Activated naive CD8-positive, alpha-beta T cell (primary cell): ENCODE results near the gene FAM177A1.
A peak's percentile ranks its signal among the peaks of the same experiment; 100 is the strongest.
"Not testable (repeated sequence)": the region's sequence is repeated elsewhere in the genome, so short reads cannot be mapped to it uniquely, and the experiment has no call there.

Source experiments
- H3K27ac Mint-ChIP-seq: one replicate; pipeline ENCODE4 v1.8.0; 2021; ENCODE audit warnings: mixed read lengths
- H3K27me3 Mint-ChIP-seq: one replicate; pipeline ENCODE4 v1.8.0; 2021; ENCODE audit warnings: mixed read lengths
- H3K36me3 Mint-ChIP-seq: one replicate; pipeline ENCODE4 v1.8.0; 2021; ENCODE audit warnings: mixed read lengths
- H3K4me1 Mint-ChIP-seq: one replicate; pipeline ENCODE4 v1.8.0; 2021; ENCODE audit warnings: low read depth, mixed read lengths
- H3K4me3 Mint-ChIP-seq: one replicate; pipeline ENCODE4 v1.8.0; 2021; ENCODE audit warnings: mild to moderate bottlenecking, mixed read lengths
- H3K9me3 Mint-ChIP-seq: one replicate; pipeline ENCODE4 v1.8.0; 2021; ENCODE audit warnings: low read depth, mixed read lengths

Gene FAM177A1, protein sequence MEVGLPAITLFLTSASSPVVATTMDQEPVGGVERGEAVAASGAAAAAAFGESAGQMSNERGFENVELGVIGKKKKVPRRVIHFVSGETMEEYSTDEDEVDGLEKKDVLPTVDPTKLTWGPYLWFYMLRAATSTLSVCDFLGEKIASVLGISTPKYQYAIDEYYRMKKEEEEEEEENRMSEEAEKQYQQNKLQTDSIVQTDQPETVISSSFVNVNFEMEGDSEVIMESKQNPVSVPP

DNA sequence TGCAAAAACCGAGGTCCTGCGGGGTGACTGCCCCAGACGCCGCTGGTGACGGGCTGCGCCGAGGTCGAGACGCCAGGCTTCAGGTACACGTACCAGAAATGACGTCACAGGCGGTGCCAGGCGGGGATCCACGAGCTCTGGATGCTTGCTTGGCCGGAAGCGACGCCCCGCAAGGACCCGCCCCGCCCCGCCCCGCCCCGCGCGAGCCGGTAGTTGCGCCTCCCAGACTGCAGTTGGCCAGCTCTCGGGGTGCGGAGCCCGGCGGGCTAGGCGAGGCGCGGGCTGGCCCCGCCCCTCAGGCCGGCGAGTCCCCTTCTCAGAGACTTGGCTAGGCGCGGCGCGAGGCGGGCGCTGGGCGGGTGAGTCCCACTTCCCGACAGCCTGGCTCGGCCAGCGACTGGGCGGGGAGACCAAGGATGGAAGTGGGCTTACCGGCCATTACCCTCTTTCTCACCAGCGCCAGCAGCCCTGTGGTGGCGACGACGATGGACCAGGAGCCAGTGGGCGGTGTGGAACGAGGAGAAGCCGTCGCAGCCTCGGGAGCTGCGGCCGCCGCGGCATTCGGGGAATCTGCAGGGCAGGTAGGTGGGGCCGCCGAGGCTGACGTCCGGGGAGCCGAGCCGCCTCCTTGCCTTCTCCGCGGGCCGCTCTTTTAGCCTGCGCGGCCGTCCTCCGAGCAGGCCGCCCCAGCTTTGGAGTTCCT is at the start of gene FAM177A1:
Gene FAM177A1 (plus strand): TSS at position 225 of the 703 bp plus-strand sequence. CDS start 192 bp downstream, at position 417.
- H3K27ac Mint-ChIP-seq, result peak within 1 kb of the TSS; percentile 98
- H3K4me3 Mint-ChIP-seq, result peak within 1 kb of the TSS; percentile 99
- H3K27me3 Mint-ChIP-seq, result no peaks in the 10 kb centered on the region

DNA sequence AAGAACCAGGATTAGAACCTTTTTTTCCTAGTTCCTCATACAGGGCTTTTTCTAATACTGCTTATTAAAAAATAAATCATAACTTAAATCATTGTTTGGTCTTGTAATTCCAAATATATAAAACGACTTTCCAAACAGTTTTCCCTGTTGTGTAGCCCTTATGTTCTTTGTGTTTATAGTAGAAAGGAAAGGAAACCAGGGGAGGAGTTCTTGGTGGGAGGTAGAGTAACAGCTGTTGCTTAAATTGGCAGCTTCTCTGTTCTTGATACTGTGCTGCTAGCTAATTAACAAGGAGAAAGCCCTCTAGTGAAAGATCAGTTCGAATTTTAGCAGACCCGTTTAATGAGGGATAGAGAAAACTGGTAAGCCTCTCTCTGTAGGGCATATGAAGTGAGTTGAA is 48.3 kb upstream of the FAM177A1 start:
- Mint-ChIP-seq H3K27me3 (no peaks in the 10 kb centered on the region), H3K27ac (peak overlapping the region; percentile 28), H3K4me1 (peaks cover 16% of the 10 kb centered on the region), H3K9me3 (no peaks in the 10 kb centered on the region), H3K4me3 (no peak overlapping the region), H3K36me3 (peaks cover 5% of the 10 kb centered on the region)

More for the DNA sequence above, at the start of gene FAM177A1:
- Mint-ChIP-seq H3K9me3 (no peaks in the 10 kb centered on the region), H3K4me1 (peaks cover 27% of the 10 kb centered on the region), H3K36me3 (no peaks in the 10 kb centered on the region)

DNA sequence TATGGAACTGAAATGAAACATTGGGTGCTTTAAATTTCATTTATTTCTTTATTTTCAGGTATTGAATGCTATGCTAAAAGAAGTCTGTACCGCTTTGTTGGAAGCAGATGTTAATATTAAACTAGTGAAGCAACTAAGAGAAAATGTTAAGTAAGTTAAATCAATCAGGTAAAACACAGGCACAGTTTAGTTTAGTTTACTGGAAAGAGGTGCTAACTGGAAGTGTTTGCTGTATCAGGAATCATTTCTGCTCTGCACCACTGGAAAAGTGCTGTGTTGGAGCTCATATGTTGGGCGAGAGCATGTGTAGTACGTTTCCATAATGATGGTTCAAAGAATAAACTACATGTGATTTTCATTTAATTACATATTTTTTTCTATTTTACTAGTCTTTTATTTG is 46.6 kb upstream of the FAM177A1 start:
- no peaks in the 10 kb centered on the region for H3K9me3 Mint-ChIP-seq
- peaks cover 13% of the 10 kb centered on the region for H3K4me1 Mint-ChIP-seq
- no peak overlapping the region for H3K4me3 Mint-ChIP-seq
- no peak overlapping the region for H3K27ac Mint-ChIP-seq
- H3K27me3 Mint-ChIP-seq, result no peaks in the 10 kb centered on the region
- peaks cover 2% of the 10 kb centered on the region for H3K36me3 Mint-ChIP-seq

DNA sequence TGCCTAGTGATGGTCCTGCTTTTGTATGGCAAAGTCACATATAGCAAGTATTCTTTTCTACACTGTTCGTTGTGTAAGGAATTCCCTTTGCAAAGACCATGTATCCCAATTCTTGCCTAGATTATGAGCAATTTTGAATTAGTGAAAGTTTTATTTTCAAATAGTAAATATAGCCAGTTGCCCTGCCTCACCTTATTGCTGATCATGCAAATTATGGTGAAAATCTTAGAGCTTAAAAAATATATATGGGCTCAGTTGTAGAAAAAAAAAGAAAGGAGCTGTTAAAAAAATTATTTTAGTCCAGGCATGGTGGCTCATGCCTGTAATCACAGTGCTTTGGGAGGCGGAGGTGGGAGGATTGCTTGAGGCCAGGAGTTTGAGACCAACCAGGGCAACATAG is 44.5 kb upstream of the FAM177A1 start:
- Mint-ChIP-seq H3K27ac (no peak overlapping the region), H3K4me1 (no peaks in the 10 kb centered on the region), H3K27me3 (no peaks in the 10 kb centered on the region), H3K4me3 (no peak overlapping the region), H3K9me3 (no peaks in the 10 kb centered on the region), H3K36me3 (peaks cover 2% of the 10 kb centered on the region)

DNA sequence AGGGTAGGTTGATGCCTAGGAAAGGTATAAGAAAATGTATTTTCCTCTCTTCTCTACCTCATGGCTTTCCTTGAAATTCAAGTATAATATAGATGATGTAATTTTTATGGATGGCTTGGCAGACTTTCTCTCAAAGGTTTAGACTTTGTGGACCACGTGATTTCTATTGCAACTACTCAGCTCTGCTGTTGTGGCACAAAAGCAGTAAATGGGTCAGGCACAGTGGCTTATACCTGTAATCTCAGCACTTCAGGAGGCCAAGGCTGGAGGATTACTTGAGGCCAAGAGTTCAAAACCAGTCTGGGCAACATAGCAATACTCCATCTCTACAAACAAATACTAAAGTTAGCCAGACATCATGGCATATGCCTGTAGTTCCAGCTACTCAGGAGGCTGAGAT is 41.2 kb upstream of the FAM177A1 start:
- peaks cover 2% of the 10 kb centered on the region for H3K36me3 Mint-ChIP-seq
- H3K27me3 Mint-ChIP-seq, result no peaks in the 10 kb centered on the region

DNA sequence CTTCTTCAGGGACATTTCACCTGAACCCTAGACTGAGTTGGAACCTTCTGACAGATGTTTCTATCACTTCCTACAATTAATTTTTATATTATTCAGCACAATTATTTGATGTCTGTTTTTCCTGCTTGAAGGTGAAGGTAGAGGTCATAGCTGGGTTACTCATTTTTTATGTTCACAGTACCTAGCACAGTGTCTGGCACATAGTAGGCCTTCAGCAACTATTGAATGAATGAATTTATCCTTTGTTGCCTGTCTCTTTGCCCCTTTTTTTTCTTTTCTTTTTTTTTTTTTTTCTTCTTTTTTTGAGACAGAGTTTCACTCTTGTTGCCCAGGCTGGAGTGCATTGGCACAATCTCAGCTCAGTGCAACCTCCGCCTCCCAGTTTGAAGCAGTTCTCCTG is 29.5 kb upstream of the FAM177A1 start:
- H3K27me3 Mint-ChIP-seq, result no peaks in the 10 kb centered on the region
- no peaks in the 10 kb centered on the region for H3K4me1 Mint-ChIP-seq
- peak overlapping the region; percentile 47 for H3K27ac Mint-ChIP-seq
- peaks cover 13% of the 10 kb centered on the region for H3K36me3 Mint-ChIP-seq
- no peak overlapping the region for H3K4me3 Mint-ChIP-seq
- no peaks in the 10 kb centered on the region for H3K9me3 Mint-ChIP-seq

More for the DNA sequence above, 41.2 kb upstream of the FAM177A1 start:
- no peaks in the 10 kb centered on the region for H3K9me3 Mint-ChIP-seq
- H3K4me3 Mint-ChIP-seq, result no peak overlapping the region
- H3K4me1 Mint-ChIP-seq, result no peaks in the 10 kb centered on the region
- no peak overlapping the region for H3K27ac Mint-ChIP-seq

DNA sequence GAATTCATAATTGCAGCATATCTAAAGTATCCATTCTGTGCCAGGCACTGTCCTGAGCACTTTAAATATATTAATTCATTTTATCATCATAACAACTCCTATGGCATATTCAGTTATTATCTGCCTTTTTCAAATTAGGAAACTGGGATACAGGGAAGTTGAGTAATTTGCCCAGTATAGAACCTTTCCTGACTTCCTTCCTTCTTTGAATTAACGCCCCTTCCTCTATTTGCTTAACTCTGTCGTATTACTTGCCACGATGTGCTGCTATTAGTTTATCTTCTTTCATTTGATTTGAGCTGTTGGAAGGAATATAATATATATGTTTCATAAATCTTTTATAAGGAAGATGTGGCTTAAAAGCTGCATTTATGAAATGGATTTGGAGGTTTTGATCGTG is 25.4 kb upstream of the FAM177A1 start:
- Mint-ChIP-seq H3K9me3 (no peaks in the 10 kb centered on the region), H3K4me1 (no peaks in the 10 kb centered on the region), H3K27me3 (no peaks in the 10 kb centered on the region), H3K4me3 (no peak overlapping the region), H3K36me3 (peaks cover 11% of the 10 kb centered on the region), H3K27ac (no peak overlapping the region)

DNA sequence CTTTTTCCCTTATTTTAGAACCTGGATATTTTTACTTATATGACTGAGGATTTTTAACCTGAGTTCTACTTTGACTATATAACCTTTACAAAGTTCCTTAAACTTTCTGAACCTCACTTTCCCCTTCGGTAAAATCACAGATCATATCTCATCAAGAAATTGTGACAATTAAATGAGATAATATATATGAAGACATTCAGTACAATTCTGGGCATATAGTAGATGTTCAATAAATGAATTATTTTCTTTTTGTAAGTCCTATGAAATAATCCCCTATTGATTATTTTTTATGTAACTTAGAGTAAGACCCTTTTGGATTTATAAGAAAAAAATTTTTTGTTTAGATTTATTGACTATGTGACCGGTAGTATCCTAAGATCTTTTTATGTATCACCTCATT is 17.6 kb upstream of the FAM177A1 start:
- Mint-ChIP-seq H3K4me3 (no peak overlapping the region), H3K9me3 (no peaks in the 10 kb centered on the region), H3K4me1 (no peaks in the 10 kb centered on the region), H3K27ac (no peak overlapping the region), H3K36me3 (peaks cover 7% of the 10 kb centered on the region), H3K27me3 (no peaks in the 10 kb centered on the region)

DNA sequence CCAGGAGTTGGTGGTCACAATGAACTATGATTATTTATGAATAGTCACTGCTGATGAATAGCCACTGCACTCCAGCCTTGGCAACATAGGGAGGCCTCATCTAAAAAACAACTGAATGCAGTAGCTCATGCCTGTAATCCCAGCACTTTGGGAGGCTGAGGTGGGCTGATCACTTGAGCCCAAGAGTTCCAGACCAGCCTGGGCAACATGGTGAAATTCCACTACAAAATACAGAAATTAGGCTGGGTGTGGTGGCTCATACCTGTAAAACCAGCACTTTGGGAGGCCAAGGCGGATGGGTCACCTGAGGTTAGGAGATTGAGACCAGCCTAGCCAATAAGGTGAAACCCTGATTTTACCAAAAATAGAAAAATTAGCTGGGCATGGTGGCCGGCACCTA is 13.5 kb upstream of the FAM177A1 start:
- H3K4me3 Mint-ChIP-seq, result no peak overlapping the region
- H3K4me1 Mint-ChIP-seq, result no peaks in the 10 kb centered on the region
- peaks cover 4% of the 10 kb centered on the region for H3K9me3 Mint-ChIP-seq
- peaks cover 12% of the 10 kb centered on the region for H3K36me3 Mint-ChIP-seq
- no peak overlapping the region for H3K27ac Mint-ChIP-seq
- no peaks in the 10 kb centered on the region for H3K27me3 Mint-ChIP-seq

DNA sequence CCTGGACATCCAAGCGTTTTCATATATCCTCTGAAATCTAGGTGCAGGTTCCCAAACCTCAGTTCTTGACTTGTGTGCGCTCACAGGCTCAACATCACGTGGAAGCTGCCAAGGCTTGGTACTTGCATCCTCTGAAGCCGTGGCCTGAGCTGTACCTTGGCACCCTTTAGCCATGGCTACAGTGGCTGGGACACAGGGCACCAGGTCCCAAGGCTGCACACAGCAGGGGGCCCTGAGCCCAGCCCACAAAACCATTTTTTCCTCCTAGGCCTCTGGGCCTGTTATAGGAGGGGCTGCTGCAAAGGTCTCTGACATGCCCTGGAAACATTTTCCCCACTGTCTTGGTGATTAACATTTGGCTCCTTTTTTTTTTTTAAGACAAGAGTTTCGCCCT is 11.6 kb upstream of the FAM177A1 start:
- Mint-ChIP-seq H3K4me1 (no peaks in the 10 kb centered on the region), H3K27ac (no peak overlapping the region), H3K9me3 (peaks cover 4% of the 10 kb centered on the region), H3K36me3 (peaks cover 10% of the 10 kb centered on the region), H3K27me3 (no peaks in the 10 kb centered on the region), H3K4me3 (no peak overlapping the region)

DNA sequence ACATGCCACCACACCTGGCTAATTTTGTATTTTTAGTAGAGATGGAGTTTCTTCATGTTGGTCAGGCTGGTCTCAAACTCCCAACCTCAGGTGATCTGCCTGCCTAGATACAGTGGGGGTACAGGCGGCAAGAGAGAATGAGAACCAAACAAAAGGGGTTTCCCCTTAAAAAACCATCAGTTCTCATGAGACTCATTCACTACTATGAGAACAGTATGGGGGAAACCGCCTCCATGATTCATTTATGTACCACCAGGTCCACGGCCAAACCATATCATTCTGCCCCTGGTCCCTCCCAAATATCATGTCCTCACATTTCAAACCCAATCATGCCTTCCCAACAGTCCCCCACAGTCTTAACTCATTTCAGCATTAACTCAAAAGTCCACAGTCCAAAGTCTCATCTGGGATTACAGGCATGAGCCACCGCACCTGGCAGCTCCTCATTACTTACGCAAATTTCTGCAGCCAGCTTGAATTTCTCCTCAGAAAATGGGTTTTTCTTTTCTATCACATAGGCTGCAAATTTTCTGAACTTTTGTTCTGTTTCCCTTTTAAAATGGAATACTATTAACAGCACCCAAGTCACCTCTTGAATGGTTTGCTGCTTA is 11.0 kb upstream of the FAM177A1 start:
- H3K36me3 Mint-ChIP-seq, H3K9me3 Mint-ChIP-seq, H3K4me1 Mint-ChIP-seq, H3K27me3 Mint-ChIP-seq, H3K27ac Mint-ChIP-seq, H3K4me3 Mint-ChIP-seq: not testable (repeated sequence)

DNA sequence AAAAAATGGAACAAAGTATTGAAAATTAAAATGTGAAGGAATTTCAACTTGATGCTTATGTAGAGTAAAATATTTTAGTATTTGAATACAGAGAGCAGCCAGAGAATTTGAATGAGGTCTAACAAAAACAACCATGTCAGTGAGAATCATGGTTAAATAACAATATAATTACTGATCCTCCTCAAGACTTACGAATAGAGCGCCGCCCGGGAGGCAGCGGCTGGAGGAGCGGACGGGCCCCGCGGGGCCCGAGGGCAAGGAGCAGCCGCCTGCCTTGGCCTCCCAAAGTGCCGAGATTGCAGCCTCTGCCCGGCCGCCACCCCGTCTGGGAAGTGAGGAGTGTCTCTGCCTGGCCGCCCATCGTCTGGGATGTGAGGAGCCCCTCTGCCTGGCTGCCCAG is 7.8 kb upstream of the FAM177A1 start:
- not testable (repeated sequence) for H3K27ac Mint-ChIP-seq, H3K4me1 Mint-ChIP-seq, H3K27me3 Mint-ChIP-seq, H3K4me3 Mint-ChIP-seq, H3K36me3 Mint-ChIP-seq, H3K9me3 Mint-ChIP-seq

DNA sequence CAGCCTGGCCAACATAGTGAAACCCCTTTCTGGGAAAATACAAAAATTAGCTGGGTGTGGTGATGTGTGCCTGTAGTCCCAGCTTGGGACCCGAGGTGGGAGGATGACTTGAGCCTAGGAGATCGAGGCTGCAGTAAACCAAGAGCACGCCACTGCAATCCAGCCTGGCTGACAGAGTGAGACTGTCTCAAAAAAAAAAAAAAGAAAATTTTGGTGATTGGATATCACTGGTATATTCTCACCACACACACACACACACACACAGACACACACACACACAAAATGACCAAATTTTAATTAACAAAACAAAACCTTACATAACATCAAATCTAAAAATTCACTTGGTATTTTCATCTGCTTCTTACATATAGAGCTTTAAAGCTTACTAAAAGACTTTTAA is 3.4 kb upstream of the FAM177A1 start:
- Mint-ChIP-seq H3K4me3 (no peak overlapping the region), H3K27ac (peak overlapping the region; percentile 18), H3K4me1 (peaks cover 15% of the 10 kb centered on the region), H3K9me3 (no peaks in the 10 kb centered on the region), H3K36me3 (no peaks in the 10 kb centered on the region), H3K27me3 (no peaks in the 10 kb centered on the region)

DNA sequence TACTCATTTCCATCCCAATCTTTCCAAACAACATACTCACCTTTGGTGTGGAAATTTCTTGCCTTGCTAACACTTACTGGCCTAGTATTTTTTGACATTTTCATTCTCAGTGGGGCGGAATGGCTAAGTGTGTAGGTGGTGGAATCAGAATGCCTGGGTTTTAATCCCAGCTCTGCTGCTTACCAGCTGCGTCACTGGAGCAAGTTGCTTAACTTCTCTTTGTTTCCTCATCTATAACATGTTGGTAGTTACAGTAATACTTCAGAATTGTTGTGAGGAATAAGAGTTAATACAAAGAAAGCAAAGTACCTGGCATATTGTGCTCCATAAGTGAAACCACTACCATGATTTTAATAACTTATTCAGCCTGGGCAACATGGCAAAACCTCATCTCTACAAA is 3.0 kb upstream of the FAM177A1 start:
- peak overlapping the region; percentile 5 for H3K4me3 Mint-ChIP-seq
- no peaks in the 10 kb centered on the region for H3K36me3 Mint-ChIP-seq
- no peaks in the 10 kb centered on the region for H3K9me3 Mint-ChIP-seq
- peak overlapping the region; percentile 18 for H3K27ac Mint-ChIP-seq
- H3K4me1 Mint-ChIP-seq, result peaks cover 20% of the 10 kb centered on the region
- H3K27me3 Mint-ChIP-seq, result no peaks in the 10 kb centered on the region

DNA sequence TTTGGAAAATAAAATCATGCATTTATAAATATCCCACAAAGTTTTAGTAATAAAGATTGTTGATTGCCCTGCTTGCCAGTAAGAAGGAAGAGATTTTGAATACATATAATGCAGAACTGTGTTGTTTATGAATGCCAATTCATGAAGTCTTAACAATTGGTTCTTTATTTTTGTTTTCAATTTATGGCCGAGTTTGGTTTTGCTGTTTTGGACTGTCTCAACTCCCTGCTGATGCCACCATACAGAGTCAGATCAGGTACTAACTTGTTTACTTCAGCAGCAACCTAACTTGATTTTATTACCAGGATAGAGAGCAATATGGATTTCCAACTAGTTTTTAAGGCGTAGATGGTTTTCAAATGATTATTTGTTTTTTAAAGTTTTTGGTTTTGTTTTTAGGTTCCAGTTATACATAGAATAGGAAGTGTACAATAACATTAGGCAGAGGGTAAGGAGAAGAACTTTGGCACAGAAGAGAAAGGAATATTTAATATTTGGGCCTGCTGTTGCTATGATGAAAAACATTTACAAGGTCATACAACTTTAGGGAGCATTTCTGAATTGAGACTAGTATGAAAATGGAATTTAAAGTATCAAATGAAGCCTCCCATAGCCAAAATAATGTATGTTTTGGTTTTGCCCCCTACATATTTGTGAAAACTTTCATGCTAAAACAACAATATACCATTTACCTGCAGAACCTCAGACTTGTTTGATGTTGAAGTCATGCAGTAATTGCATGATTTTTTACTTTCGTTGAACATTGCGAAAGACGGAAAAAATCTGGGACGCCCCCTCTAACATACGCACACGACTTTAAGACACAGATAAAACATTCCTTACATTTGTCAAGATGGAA is 904 bp upstream of the FAM177A1 start:
- no peaks in the 10 kb centered on the region for H3K27me3 Mint-ChIP-seq
- H3K4me1 Mint-ChIP-seq, result peaks cover 25% of the 10 kb centered on the region
- H3K27ac Mint-ChIP-seq, result peak overlapping the region; percentile 98
- H3K4me3 Mint-ChIP-seq, result peak overlapping the region; percentile 99
- H3K36me3 Mint-ChIP-seq, result no peaks in the 10 kb centered on the region
- H3K9me3 Mint-ChIP-seq, result no peaks in the 10 kb centered on the region
